GM10266 (cell line): ENCODE measurements around the gene FAM171A1.

ENCODE experiments used
- DNase-seq: peaks from one replicate; pipeline ENCODE4 v3.0.0; 2012; ENCODE audit errors: extremely low spot score
- TF ChIP-seq, protein P1 (sequence below): IDR thresholded peaks from 2 replicates; pipeline ENCODE4 v1.5.1; 2012; ENCODE audit warnings: mild to moderate bottlenecking, low read depth; ENCODE audit not compliant: control insufficient read depth, insufficient read depth; ENCODE audit errors: missing control alignments

Gene FAM171A1

DNA sequence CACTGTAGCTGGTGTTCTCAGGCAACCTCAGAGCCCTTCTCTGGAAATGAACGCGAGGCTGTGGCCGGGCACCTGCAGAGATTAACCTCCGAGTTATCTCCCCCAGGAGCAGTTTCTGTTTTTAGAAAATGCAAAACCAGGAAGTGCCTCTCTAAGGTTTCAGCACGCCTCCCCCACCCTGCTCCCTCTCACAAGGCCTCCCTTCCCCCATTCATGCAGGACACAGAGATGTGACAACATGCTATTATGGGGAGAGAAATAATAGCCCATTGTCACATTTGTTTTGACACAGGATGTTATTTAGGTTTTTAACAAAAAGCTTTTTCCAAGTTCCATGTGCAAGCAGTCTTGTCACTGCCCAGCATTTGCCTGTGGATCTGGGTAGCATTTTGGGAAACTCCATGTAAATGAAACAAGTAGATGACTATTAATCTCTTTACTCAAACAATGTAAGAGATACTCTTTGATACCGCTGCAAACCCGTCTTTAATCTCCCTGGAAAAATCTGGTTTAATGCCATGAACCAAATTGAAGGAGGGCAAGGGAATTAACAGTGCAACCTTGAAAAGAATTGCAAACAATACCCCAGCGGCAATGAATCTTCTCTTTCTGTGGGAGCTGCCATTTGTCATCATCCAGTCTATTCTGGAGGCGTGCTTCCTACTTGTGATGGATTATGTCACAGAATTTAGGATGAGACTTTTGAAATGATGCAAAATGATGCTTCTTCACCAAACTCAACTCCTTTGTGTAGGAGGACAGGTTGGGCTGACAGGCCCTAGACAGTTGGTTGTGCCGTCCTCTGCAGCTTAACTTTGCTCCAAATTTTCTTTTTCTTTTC is 116.1 kb downstream of the FAM171A1 start:
- peak; percentile 41 for DNase-seq

GRCh38 chr10:15253951-15254807 is 116.9 kb downstream of the FAM171A1 start:
- peak; percentile 35 for DNase-seq
- TF ChIP-seq, protein P1, sequence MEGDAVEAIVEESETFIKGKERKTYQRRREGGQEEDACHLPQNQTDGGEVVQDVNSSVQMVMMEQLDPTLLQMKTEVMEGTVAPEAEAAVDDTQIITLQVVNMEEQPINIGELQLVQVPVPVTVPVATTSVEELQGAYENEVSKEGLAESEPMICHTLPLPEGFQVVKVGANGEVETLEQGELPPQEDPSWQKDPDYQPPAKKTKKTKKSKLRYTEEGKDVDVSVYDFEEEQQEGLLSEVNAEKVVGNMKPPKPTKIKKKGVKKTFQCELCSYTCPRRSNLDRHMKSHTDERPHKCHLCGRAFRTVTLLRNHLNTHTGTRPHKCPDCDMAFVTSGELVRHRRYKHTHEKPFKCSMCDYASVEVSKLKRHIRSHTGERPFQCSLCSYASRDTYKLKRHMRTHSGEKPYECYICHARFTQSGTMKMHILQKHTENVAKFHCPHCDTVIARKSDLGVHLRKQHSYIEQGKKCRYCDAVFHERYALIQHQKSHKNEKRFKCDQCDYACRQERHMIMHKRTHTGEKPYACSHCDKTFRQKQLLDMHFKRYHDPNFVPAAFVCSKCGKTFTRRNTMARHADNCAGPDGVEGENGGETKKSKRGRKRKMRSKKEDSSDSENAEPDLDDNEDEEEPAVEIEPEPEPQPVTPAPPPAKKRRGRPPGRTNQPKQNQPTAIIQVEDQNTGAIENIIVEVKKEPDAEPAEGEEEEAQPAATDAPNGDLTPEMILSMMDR, result no peak

More for the DNA sequence above, 116.1 kb downstream of the FAM171A1 start:
- TF ChIP-seq, protein P1, result no peak

- TF ChIP-seq, protein P1, result no peak
- no peak for DNase-seq
These were observed 118.7 kb downstream of the FAM171A1 start for GRCh38 chr10:15252396-15252795.

- no peak for DNase-seq
- TF ChIP-seq, protein P1, result no peak
These were observed 119.2 kb downstream of the FAM171A1 start for GRCh38 chr10:15251791-15252380.

GRCh38 chr10:15245530-15245929 is 125.6 kb downstream of the FAM171A1 start:
- TF ChIP-seq, protein P1, result peak; percentile 46
- DNase-seq, result no peak

DNA sequence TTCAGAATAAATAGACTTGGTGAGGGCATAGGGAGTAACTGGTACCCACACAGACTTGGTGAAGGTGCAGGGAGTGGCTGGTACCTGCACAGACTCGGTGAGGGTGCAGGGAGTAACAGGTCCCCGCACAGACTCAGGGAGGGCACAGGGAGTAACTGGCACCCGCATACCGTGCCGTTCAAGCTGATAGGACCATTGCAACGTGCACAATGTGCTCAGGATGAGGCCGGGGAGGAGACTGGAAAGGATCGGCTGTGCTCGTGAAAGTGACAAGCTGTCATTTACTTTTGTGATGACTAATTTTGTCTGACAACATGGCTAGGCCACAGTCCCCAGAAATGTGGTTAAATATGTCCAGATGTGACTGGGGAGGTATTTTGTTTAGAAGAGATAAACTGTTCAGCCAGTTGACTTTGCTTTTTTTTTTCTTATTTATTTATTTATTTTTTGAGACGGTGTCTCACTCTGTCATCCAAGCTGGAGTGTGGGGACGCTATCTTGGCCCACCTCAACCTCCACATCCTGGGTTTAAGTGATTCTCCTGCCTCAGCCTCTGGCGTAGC is 126.4 kb downstream of the FAM171A1 start:
- no peak for DNase-seq
- TF ChIP-seq, protein P1, result no peak
